Gastrocnemius medialis (tissue), 4 donors: Measurements from ENCODE around the gene TIMM29. TPM values are rescaled to one million over a fixed set of nuclear protein-coding genes. Genes with fewer than 3 reads are reported as not detected.

Experiments
- ATAC-seq, 2 donors: fragments of 150-250 bp; one replicate each; pipeline ENCODE4 v1.9.1; 2016
- DNase-seq, 2 donors: peaks; one replicate each; pipeline ENCODE4 v3.0.0-alpha.2; 2019
- H3K27ac ChIP-seq, 4 donors: fragments of 200-600 bp; sonication (generic); 1 replicate in 1 of 4; 2 replicates in 3 of 4; pipeline ENCODE4 v1.5.1; 2016 to 2018; ENCODE audit warnings: mild to moderate bottlenecking in 2 of 4, moderate library complexity in 1 of 4
- H3K27me3 ChIP-seq, 3 donors: fragments of 200-600 bp; sonication (generic) in 2 of 3; 1 replicate in 1 of 3; 2 replicates in 2 of 3; pipeline versions ENCODE4 v1.5.1 to v1.6.0; 2016 to 2019; ENCODE audit warnings: mild to moderate bottlenecking in 1 of 3, moderate library complexity in 1 of 3
- H3K36me3 ChIP-seq, 2 donors: fragments of 200-600 bp; sonication (generic) in 1 of 2; one replicate each; pipeline ENCODE4 v1.5.1; 2017 to 2018
- H3K4me1 ChIP-seq, 2 donors: fragments of 200-600 bp; sonication (generic) in 1 of 2; one replicate each; pipeline ENCODE4 v1.5.1; 2016 to 2017; ENCODE audit warnings: mild to moderate bottlenecking in 2 of 2
- H3K4me3 ChIP-seq, 4 donors: fragments of 200-600 bp; sonication (generic) in 3 of 4; 1 replicate in 1 of 4; 2 replicates in 3 of 4; pipeline ENCODE4 v1.5.1; 2016 to 2019; ENCODE audit warnings: mild to moderate bottlenecking in 2 of 4
- H3K9me3 ChIP-seq, 3 donors: fragments of 200-600 bp; sonication (generic) in 2 of 3; 1 replicate in 1 of 3; 2 replicates in 2 of 3; pipeline ENCODE4 v1.5.1; 2016 to 2019
- POLR2A ChIP-seq, 2 donors: fragments of 450-650 bp; IDR thresholded peaks; one replicate each; pipeline ENCODE4 v1.6.1; 2017; ENCODE audit warnings: antibody characterized with exemption in 2 of 2, mild to moderate bottlenecking in 2 of 2, moderate library complexity in 2 of 2
- in situ Hi-C, 4 donors: fragments of 200-750 bp; cut with MboI; loops; one replicate each; pipeline versions ENCODE4 v1.15.0 to v1.8.0; 2017; ENCODE audit warnings: low sequenced_read_pairs in 4 of 4
- intact Hi-C: fragments of 100-400 bp; cut with DNase I; formaldehyde crosslinking; loops from one replicate; pipeline ENCODE4 v1.15.1; 2023; ENCODE audit warnings: low total_unique reads
- total RNA-seq, 4 donors: library from RNA; depleted of rRNA; stranded (reverse); fragments of >200 nt; gene quantifications; one replicate each; pipeline versions ENCODE4 v1.1.0 to v1.2.3, GENCODE V29; 2016
- TF ChIP-seq, protein P1 (sequence below), 5 experiments: fragments of 450-650 bp in 3 of 5; fragments of 200-600 bp in 2 of 5; sonication (generic) in 2 of 5; IDR thresholded peaks in 4 of 5; conservative IDR thresholded peaks in 1 of 5; 1 replicate in 4 of 5; 2 replicates in 1 of 5; pipeline ENCODE4 v1.5.1; 2016 to 2019; ENCODE audit warnings: antibody characterized with exemption in 5 of 5, mild to moderate bottlenecking in 3 of 5, moderate library complexity in 3 of 5

TIMM29 gene
- total RNA-seq, 4 donors from 2014 or later: 28.7 to 54.5 (median 34.8) TPM

DNA sequence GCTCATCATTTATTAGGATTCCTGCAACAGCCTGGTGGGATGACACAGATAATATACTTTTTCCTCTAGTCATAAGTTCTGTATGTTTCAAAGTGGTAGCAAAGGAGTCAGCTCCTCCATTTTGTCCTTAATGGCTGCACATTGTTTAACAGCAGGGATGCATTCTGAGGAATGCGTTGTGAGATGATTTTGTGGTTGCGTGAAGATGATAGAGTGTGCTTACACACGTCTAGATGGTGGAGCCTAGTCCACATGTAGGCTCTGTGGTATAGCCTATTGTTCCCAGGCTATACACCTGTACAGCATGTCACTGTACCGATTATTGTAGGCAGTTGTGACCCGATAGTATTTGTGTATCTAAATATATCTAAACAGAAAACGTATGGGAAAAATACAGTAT, 36.8 kb downstream of the TIMM29 start:
- no peaks in the 10 kb centered on the region for H3K27me3 ChIP-seq
- H3K4me3 ChIP-seq: no peak overlapping the region
- H3K27ac ChIP-seq: no peak overlapping the region
- H3K36me3 ChIP-seq: no peaks in the 10 kb centered on the region
- H3K9me3 ChIP-seq: no peaks in the 10 kb centered on the region
- peaks cover 23 to 24% of the 10 kb centered on the region in 2 donors for H3K4me1 ChIP-seq
- ATAC-seq: no peak
- in situ Hi-C loops (no loop called here), intact Hi-C loops (loop anchor here (10.0 kb wide), 1 partner anchor 229 kb away; the partner anchor contains the start of gene KANK2)
- DNase-seq: no peak
- TF ChIP-seq, protein P1, sequence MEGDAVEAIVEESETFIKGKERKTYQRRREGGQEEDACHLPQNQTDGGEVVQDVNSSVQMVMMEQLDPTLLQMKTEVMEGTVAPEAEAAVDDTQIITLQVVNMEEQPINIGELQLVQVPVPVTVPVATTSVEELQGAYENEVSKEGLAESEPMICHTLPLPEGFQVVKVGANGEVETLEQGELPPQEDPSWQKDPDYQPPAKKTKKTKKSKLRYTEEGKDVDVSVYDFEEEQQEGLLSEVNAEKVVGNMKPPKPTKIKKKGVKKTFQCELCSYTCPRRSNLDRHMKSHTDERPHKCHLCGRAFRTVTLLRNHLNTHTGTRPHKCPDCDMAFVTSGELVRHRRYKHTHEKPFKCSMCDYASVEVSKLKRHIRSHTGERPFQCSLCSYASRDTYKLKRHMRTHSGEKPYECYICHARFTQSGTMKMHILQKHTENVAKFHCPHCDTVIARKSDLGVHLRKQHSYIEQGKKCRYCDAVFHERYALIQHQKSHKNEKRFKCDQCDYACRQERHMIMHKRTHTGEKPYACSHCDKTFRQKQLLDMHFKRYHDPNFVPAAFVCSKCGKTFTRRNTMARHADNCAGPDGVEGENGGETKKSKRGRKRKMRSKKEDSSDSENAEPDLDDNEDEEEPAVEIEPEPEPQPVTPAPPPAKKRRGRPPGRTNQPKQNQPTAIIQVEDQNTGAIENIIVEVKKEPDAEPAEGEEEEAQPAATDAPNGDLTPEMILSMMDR (IDR thresholded peaks at IDR 0.05 in 4 of 5, conservative IDR thresholded peaks at IDR 0.05 in 1 of 5): no peak
- no peak for TF ChIP-seq POLR2A (IDR thresholded peaks at IDR 0.05)

DNA sequence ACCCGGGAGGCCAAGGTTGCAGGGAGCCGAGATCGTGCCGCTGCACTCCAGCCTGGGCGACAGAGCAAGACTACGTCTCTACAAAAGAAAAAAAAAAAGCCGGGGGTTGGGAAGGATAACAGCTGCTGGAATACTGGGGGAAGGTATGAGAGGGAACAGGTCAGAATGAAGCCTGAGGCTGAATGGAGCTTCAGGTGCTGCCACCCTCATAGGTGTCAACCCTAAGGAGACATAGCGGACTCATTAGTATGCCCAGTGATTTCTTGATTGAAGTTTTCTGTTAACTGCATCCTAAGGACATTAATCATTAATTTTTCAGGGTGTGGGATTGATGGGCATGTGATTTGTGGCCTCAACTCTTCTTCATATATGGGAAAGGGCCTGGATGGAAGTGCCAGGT, 38.2 kb downstream of the TIMM29 start:
- no peaks in the 10 kb centered on the region for H3K27me3 ChIP-seq
- DNase-seq (no peak), ATAC-seq (no peak)
- no peak for TF ChIP-seq POLR2A (IDR thresholded peaks at IDR 0.05)
- TF ChIP-seq, protein P1 (IDR thresholded peaks at IDR 0.05 in 4 of 5, conservative IDR thresholded peaks at IDR 0.05 in 1 of 5): no peak
- no peak overlapping the region for H3K27ac ChIP-seq
- peaks cover 20 to 24% of the 10 kb centered on the region in 2 donors for H3K4me1 ChIP-seq
- intact Hi-C loops (loop anchor here (10.0 kb wide), 1 partner anchor 228 kb away; the partner anchor contains the start of gene KANK2), in situ Hi-C loops (no loop called here)
- no peaks in the 10 kb centered on the region for H3K9me3 ChIP-seq
- H3K4me3 ChIP-seq: no peak overlapping the region
- no peaks in the 10 kb centered on the region for H3K36me3 ChIP-seq

DNA sequence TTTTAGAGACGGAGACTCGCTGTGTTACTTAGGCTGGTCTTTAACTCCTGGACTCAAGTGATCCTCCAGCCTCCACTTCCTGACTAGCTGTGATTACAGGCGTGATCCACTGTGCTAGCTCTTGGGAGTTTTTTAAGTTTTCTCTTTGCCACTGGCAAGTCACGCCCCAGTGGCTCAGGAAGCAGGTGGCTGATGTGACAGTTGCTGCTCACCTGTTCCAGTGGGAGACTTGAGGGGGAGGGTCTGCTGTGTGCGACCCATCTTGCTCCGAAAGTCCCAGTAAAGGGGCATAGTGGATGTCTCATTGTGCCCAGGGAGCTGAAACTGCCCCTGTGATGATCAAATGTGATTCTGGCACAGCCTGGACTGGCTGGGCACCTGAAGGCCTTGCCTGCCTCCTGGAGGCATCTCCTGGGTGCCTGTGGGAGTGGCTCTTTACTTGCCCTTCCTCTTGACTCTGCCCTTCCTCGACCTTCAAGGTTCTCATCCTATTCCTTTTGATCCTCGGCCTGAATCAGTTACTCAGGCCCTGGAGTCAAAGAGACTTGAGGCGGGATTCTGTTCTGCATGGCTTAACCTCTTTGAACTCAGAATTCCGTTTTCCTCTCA, 40.0 kb downstream of the TIMM29 start:
- peaks cover 9 to 13% of the 10 kb centered on the region in 2 donors for H3K4me1 ChIP-seq
- H3K27me3 ChIP-seq: no peaks in the 10 kb centered on the region
- no peaks in the 10 kb centered on the region for H3K9me3 ChIP-seq
- H3K4me3 ChIP-seq: no peak overlapping the region
- no peak for DNase-seq
- in situ Hi-C loops (no loop called here), intact Hi-C loops (loop anchor here (10.0 kb wide), 1 partner anchor 226 kb away; the partner anchor contains the start of gene KANK2)
- peak overlapping the region in 1 of 4 donors; percentile 3 for H3K27ac ChIP-seq
- no peak for TF ChIP-seq POLR2A (IDR thresholded peaks at IDR 0.05)
- TF ChIP-seq, protein P1 (IDR thresholded peaks at IDR 0.05 in 4 of 5, conservative IDR thresholded peaks at IDR 0.05 in 1 of 5): no peak
- ATAC-seq: no peak
- no peaks in the 10 kb centered on the region for H3K36me3 ChIP-seq

DNA sequence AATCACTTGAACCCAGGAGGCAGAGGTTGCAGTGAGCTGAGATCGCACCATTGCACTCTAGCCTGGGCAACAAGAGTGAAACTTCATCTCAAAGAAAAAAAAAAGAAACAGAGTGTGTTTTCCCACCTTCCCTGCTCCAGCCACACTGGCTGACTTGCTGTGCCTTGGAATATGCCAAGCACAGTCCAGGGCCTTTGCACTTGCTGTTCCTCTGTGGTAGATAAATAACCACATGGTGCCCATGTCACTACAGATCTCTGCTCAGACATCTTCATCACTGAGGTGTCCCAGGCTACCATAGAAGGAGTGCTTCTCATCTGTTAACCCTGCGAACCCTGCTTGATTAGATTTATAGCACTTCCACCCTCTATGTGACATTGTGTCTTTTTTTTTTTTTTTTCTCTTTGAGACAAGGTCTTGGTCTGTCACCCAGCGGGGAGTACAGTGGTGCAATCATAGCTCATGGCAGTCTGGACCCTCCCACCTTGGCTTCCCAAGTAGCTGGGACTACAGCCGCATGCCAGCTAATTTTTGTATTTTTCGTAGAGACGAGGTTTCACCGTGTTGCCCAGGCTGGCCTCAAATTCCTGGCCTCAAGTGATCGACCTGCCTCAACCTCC, 42.6 kb downstream of the TIMM29 start:
- no peak overlapping the region for H3K4me3 ChIP-seq
- H3K27ac ChIP-seq: no peak overlapping the region
- in situ Hi-C loops: no loop called here
- no peaks in the 10 kb centered on the region for H3K27me3 ChIP-seq
- no peaks in the 10 kb centered on the region for H3K9me3 ChIP-seq
- intact Hi-C loops: no loop called here
- DNase-seq (no peak), ATAC-seq (no peak)
- no peak for TF ChIP-seq POLR2A (IDR thresholded peaks at IDR 0.05)
- TF ChIP-seq, protein P1 (IDR thresholded peaks at IDR 0.05 in 4 of 5, conservative IDR thresholded peaks at IDR 0.05 in 1 of 5): no peak
- H3K4me1 ChIP-seq: peaks cover 10% of the 10 kb centered on the region in 2 donors
- H3K36me3 ChIP-seq: no peaks in the 10 kb centered on the region
